HUES64 (cell line): ENCODE results near the gene KCTD15.

Experiments
- H3K27ac ChIP-seq: 2 replicates; pipeline ENCODE4 v1.7.0; 2013; ENCODE audit warnings: low read depth, low read length, inconsistent platforms
- H3K27me3 ChIP-seq: 2 replicates; pipeline ENCODE4 v1.6.1; 2013; ENCODE audit warnings: mild to moderate bottlenecking, low read length; ENCODE audit not compliant: insufficient read depth
- H3K36me3 ChIP-seq: 2 replicates; pipeline ENCODE4 v1.6.1; 2013; ENCODE audit warnings: mild to moderate bottlenecking, low read length; ENCODE audit not compliant: insufficient read depth
- H3K4me1 ChIP-seq: 2 replicates; pipeline ENCODE4 v1.6.1; 2013; ENCODE audit warnings: mild to moderate bottlenecking, low read length, moderate library complexity; ENCODE audit not compliant: insufficient read depth
- H3K4me3 ChIP-seq: 2 replicates; pipeline ENCODE4 v1.5.1; 2013; ENCODE audit warnings: mild to moderate bottlenecking, low read length, moderate library complexity
- H3K9ac ChIP-seq: 2 replicates; pipeline ENCODE4 v1.6.1; 2013; ENCODE audit warnings: mild to moderate bottlenecking, low read depth, low read length
- H3K9me3 ChIP-seq: 2 replicates; pipeline ENCODE4 v1.6.1; 2013; ENCODE audit warnings: low read depth, low read length; ENCODE audit not compliant: insufficient read depth
- WGBS: fragments of 150-250, 120-280 bp; methylation state at CpG from one replicate; pipeline ENCODE4 v1.1.7; 2013; ENCODE audit warnings: missing lambda C conversion rate; 5-methylcytosine and 5-hydroxymethylcytosine counted together

Gene KCTD15

GRCh38 chr19:33863436-33863835 is 66.8 kb downstream of the KCTD15 start:
- Histone ChIP-seq H3K4me1 (peaks cover 8% of the 10 kb centered on the region), H3K9me3 (no peaks in the 10 kb centered on the region), H3K27ac (no peak overlapping the region), H3K4me3 (no peak overlapping the region), H3K36me3 (no peaks in the 10 kb centered on the region), H3K27me3 (no peaks in the 10 kb centered on the region), H3K9ac (no peak overlapping the region)
- 85% methylated on average over 4 of the region's 5 CpGs for WGBS

GRCh38 chr19:33864311-33864850 is 67.7 kb downstream of the KCTD15 start:
- H3K27me3 ChIP-seq, result no peaks in the 10 kb centered on the region
- H3K4me3 ChIP-seq, result no peak overlapping the region
- no peaks in the 10 kb centered on the region for H3K9me3 ChIP-seq
- no peaks in the 10 kb centered on the region for H3K36me3 ChIP-seq
- no peak overlapping the region for H3K27ac ChIP-seq
- peaks cover 11% of the 10 kb centered on the region for H3K4me1 ChIP-seq
- no peak overlapping the region for H3K9ac ChIP-seq
- 93% methylated on average over 3 of the region's 3 CpGs for WGBS

- H3K27ac ChIP-seq, result no peak overlapping the region
- H3K36me3 ChIP-seq, result no peaks in the 10 kb centered on the region
- H3K27me3 ChIP-seq, result no peaks in the 10 kb centered on the region
- H3K4me3 ChIP-seq, result no peak overlapping the region
- peaks cover 11% of the 10 kb centered on the region for H3K4me1 ChIP-seq
- no peaks in the 10 kb centered on the region for H3K9me3 ChIP-seq
- WGBS, result 94% methylated on average over 10 of the region's 10 CpGs
- no peak overlapping the region for H3K9ac ChIP-seq
These were observed 68.6 kb downstream of the KCTD15 start for GRCh38 chr19:33865306-33865705.
